PC-9 (cell line): ENCODE measurements around the gene SGPP1. TPM values are rescaled to one million over a fixed set of nuclear protein-coding genes. Genes with fewer than 3 reads are reported as not detected.

Experiments
- BruUV-seq: library from RNA; stranded (reverse); fragments of 400-500 nt; replicated peaks from 2 replicates; lab custom pipeline; 2021; lab: Mats Ljungman, UMichigan
- CTCF ChIA-PET: fragments of 300-600 bp; sonication (Branson Sonifier 250); formaldehyde crosslinking; loops from one replicate; lab custom pipeline; 2022; ENCODE audit warnings: antibody characterized with exemption; lab: Charles Lee
- POLR2A ChIA-PET: fragments of 300-600 bp; sonication (Branson Sonifier 250); formaldehyde crosslinking; loops from one replicate; lab custom pipeline; 2022; ENCODE audit warnings: antibody characterized with exemption; ENCODE audit not compliant: unreplicated experiment; lab: Charles Lee
- DNase-seq, 2 experiments: peaks; one replicate each; pipeline versions ENCODE4 v3.0.0 to v3.0.0-alpha.2; 2015 to 2022; ENCODE audit warnings: mixed read lengths in 1 of 2
- H2AFZ ChIP-seq: fragments of 200-600 bp; sonication (generic); 2 replicates; pipeline ENCODE4 v1.8.1; 2017; ENCODE audit warnings: antibody characterized with exemption
- H3F3A ChIP-seq: fragments of 200-600 bp; sonication (generic); 2 replicates; pipeline ENCODE4 v1.8.1; 2017; ENCODE audit warnings: antibody characterized with exemption, mild to moderate bottlenecking, low read depth; ENCODE audit not compliant: insufficient read depth
- H3K27ac ChIP-seq: fragments of 200-600 bp; sonication (generic); 2 replicates; pipeline ENCODE4 v1.6.1; 2016; ENCODE audit warnings: mixed run types
- H3K27me3 ChIP-seq: fragments of 200-600 bp; sonication (generic); 2 replicates; pipeline ENCODE4 v1.6.1; 2016; ENCODE audit warnings: low read depth, mixed run types; ENCODE audit not compliant: insufficient read depth
- H3K36me3 ChIP-seq: fragments of 200-600 bp; sonication (generic); 2 replicates; pipeline ENCODE4 v1.6.1; 2016; ENCODE audit warnings: low read depth, mixed run types
- H3K4me1 ChIP-seq: fragments of 200-600 bp; sonication (generic); replicated peaks from 2 replicates; pipeline ENCODE4 v1.6.1; 2016; ENCODE audit warnings: mixed run types; ENCODE audit not compliant: insufficient read depth
- H3K4me2 ChIP-seq: fragments of 200-600 bp; sonication (generic); 2 replicates; pipeline ENCODE4 v1.6.1; 2017; ENCODE audit warnings: mixed run types
- H3K4me3 ChIP-seq: fragments of 200-600 bp; sonication (generic); 2 replicates; pipeline ENCODE4 v1.6.1; 2016; ENCODE audit warnings: mixed run types
- H3K79me2 ChIP-seq: fragments of 200-600 bp; sonication (generic); 2 replicates; pipeline ENCODE4 v1.6.1; 2017; ENCODE audit warnings: low read depth, mixed run types
- H3K9me2 ChIP-seq: fragments of 200-600 bp; sonication (generic); 2 replicates; pipeline ENCODE4 v1.8.1; 2017; ENCODE audit warnings: mild to moderate bottlenecking; ENCODE audit not compliant: insufficient read depth
- H3K9me3 ChIP-seq: fragments of 200-600 bp; sonication (generic); 2 replicates; pipeline ENCODE4 v1.8.1; 2016; ENCODE audit warnings: low read depth; ENCODE audit not compliant: insufficient read depth
- H4K20me1 ChIP-seq: fragments of 200-600 bp; sonication (generic); 2 replicates; pipeline ENCODE4 v1.8.1; 2017; ENCODE audit not compliant: insufficient read depth
- EZH2 ChIP-seq: fragments of 200-600 bp; sonication (generic); IDR thresholded peaks from 2 replicates; pipeline ENCODE4 v1.8.0; 2017; ENCODE audit warnings: antibody characterized with exemption, low read depth
- intact Hi-C: fragments of 100-400 bp; cut with micrococcal nuclease; formaldehyde crosslinking; loops from one replicate; pipeline ENCODE4 v1.10.0; 2022; ENCODE audit not compliant: unreplicated experiment
- total RNA-seq: library from RNA; stranded (reverse); gene quantifications from 2 replicates; pipeline ENCODE4 v1.2.3, GENCODE V29; 2021
- TF ChIP-seq, protein P1 (sequence below): fragments of 200-600 bp; sonication (generic); conservative IDR thresholded peaks from 2 replicates; pipeline ENCODE4 v1.6.1; 2017; ENCODE audit warnings: mixed run types, antibody characterized with exemption, mild to moderate bottlenecking, moderate library complexity

Gene SGPP1
- total RNA-seq, 1 experiment from 2014 or later, result 26.7 TPM

DNA sequence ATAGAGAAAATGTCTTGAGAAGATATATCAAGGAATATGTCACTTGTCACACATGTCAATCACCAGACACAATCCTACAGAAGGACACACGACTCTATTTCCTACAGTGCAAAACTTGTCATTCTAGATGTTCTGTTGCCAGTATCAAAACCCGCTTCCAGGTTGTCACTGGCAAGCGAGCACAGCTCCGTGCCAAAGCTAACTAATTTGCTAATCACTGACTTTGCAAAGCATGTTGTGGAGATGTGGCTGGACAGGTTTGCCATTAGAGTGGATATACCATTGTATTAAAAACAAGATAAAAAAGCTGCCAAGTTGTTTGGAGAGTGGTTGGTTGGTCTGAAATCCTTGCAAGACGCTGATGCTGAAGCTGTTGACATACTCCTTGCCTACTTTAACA, 7.9 kb upstream of the SGPP1 start:
- H4K20me1 ChIP-seq, result no peaks in the 10 kb centered on the region
- ChIA-PET CTCF (no interaction called here), POLR2A (no interaction called here)
- no peak overlapping the region for H3K4me2 ChIP-seq
- no peaks in the 10 kb centered on the region for H3K36me3 ChIP-seq
- BruUV-seq, result no TSS peak
- H3K9me3 ChIP-seq, result no peaks in the 10 kb centered on the region
- no peak for DNase-seq
- H3K79me2 ChIP-seq, result no peaks in the 10 kb centered on the region
- no peak overlapping the region for H3K4me3 ChIP-seq
- no peak overlapping the region for H2AFZ ChIP-seq
- H3K4me1 ChIP-seq, result no peaks in the 10 kb centered on the region
- intact Hi-C loops, result no loop called here
- TF ChIP-seq, protein P1, sequence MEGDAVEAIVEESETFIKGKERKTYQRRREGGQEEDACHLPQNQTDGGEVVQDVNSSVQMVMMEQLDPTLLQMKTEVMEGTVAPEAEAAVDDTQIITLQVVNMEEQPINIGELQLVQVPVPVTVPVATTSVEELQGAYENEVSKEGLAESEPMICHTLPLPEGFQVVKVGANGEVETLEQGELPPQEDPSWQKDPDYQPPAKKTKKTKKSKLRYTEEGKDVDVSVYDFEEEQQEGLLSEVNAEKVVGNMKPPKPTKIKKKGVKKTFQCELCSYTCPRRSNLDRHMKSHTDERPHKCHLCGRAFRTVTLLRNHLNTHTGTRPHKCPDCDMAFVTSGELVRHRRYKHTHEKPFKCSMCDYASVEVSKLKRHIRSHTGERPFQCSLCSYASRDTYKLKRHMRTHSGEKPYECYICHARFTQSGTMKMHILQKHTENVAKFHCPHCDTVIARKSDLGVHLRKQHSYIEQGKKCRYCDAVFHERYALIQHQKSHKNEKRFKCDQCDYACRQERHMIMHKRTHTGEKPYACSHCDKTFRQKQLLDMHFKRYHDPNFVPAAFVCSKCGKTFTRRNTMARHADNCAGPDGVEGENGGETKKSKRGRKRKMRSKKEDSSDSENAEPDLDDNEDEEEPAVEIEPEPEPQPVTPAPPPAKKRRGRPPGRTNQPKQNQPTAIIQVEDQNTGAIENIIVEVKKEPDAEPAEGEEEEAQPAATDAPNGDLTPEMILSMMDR, result no peak
- no peak for TF ChIP-seq EZH2
- no peaks in the 10 kb centered on the region for H3F3A ChIP-seq
- H3K9me2 ChIP-seq, result no peaks in the 10 kb centered on the region
- H3K27me3 ChIP-seq, result no peaks in the 10 kb centered on the region
- no peak overlapping the region for H3K27ac ChIP-seq

DNA sequence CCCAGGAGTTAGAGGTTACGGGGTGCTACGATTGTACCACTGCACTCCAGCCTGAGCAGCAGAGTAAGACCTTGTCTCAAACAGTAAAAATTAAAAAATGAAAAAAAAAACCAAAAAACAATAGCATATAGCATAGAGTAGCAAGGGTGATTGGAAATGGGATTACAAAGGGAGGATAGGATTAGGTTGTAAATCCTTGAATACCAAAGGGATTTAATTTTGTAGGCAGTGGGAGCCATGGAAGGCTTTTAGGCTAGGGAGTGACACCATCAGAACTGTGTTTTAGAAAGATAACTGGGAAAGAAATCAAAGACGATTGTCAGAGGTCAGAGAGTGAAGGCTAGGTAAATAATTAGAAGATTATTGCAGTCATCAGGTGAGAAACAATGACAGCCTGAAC, 2.8 kb upstream of the SGPP1 start:
- Histone ChIP-seq H3K9me2 (no peaks in the 10 kb centered on the region), H3K4me2 (no peak overlapping the region), H3K27me3 (no peaks in the 10 kb centered on the region), H3K27ac (no peak overlapping the region), H3K36me3 (no peaks in the 10 kb centered on the region), H3K9me3 (no peaks in the 10 kb centered on the region), H3K4me3 (no peak overlapping the region), H3K4me1 (peaks cover 12% of the 10 kb centered on the region), H3K79me2 (peaks cover 17% of the 10 kb centered on the region), H4K20me1 (no peaks in the 10 kb centered on the region), H3F3A (peaks cover 11% of the 10 kb centered on the region), H2AFZ (no peak overlapping the region)
- BruUV-seq, result no TSS peak
- ChIA-PET POLR2A (no interaction called here), CTCF (no interaction called here)
- no peak for TF ChIP-seq EZH2
- TF ChIP-seq, protein P1, result no peak
- DNase-seq, result no peak
- intact Hi-C loops, result no loop called here

GRCh38 chr14:63727231-63727735, 582 bp downstream of the SGPP1 start:
- H3K4me2 ChIP-seq, result peak overlapping the region; percentile 78
- intact Hi-C loops, result loop anchor here (1.0 to 5.0 kb wide), 2 partner anchors 50 to 184 kb away; partner anchors contain the start of gene PPP2R5E
- H3K27me3 ChIP-seq, result no peaks in the 10 kb centered on the region
- peaks cover 28% of the 10 kb centered on the region for H3K4me1 ChIP-seq
- no TSS peak for BruUV-seq
- H3K9me3 ChIP-seq, result no peaks in the 10 kb centered on the region
- no peaks in the 10 kb centered on the region; the same call in 1 of the 2 replicates for H4K20me1 ChIP-seq
- peaks cover 49% of the 10 kb centered on the region for H3K79me2 ChIP-seq
- DNase-seq, result peak in 1 of 2 experiments; percentile 44
- ChIA-PET POLR2A (interaction anchor here (0.6 to 1.2 kb wide), 3 partner anchors 34 to 660 kb away, joined by 3 to 16 read pairs (median 4); no protein-coding TSS in a partner anchor), CTCF (no interaction called here)
- TF ChIP-seq, protein P1, result no peak
- no peak for TF ChIP-seq EZH2
- H3K4me3 ChIP-seq, result peak overlapping the region; percentile 83
- H3F3A ChIP-seq, result peaks cover 11% of the 10 kb centered on the region
- peak overlapping the region; percentile 96 for H2AFZ ChIP-seq
- no peaks in the 10 kb centered on the region for H3K36me3 ChIP-seq
- H3K9me2 ChIP-seq, result no peaks in the 10 kb centered on the region
- H3K27ac ChIP-seq, result peak overlapping the region; percentile 25
